A549 (cell line): ENCODE data around the gene RGS17. TPM values are rescaled to one million over a fixed set of nuclear protein-coding genes. Genes with fewer than 3 reads are reported as not detected.

ENCODE experiments used
- ATAC-seq, 2 experiments: fragments of 200-7000 bp in 1 of 2; fragments of >200 bp in 1 of 2; cut with Nextera tagmentation in 1 of 2; cut with Tn5 transposase in 1 of 2; 3 replicates each; pipeline versions ENCODE4 v1.8.0 to v1.9.1; 2018 to 2020; ENCODE audit warnings: mild to moderate bottlenecking in 1 of 2, moderate library complexity in 1 of 2
- CTCF ChIA-PET: fragments of 300-600 bp; sonication (Branson Sonifier 250); formaldehyde crosslinking; extraction: SDS; loops from one replicate; lab custom pipeline; 2021; ENCODE audit warnings: antibody characterized with exemption, inconsistent platforms; lab: Yijun Ruan, JAX
- POLR2A ChIA-PET: fragments of 350-600 bp; formaldehyde crosslinking; extraction: SDS; loops from one replicate; lab custom pipeline; 2021; ENCODE audit warnings: antibody characterized with exemption, inconsistent platforms; lab: Yijun Ruan, JAX
- DNase-seq, 2 experiments: peaks; one replicate each; pipeline versions ENCODE4 v3.0.0 to v3.0.0-alpha.2; 2011 to 2016; ENCODE audit warnings: low read depth in 1 of 2, low spot score in 1 of 2
- FAIRE-seq: peaks from 2 replicates; lab custom pipeline; 2011; peaks lifted over from hg19 to GRCh38; lab: Jason Lieb, UNC
- H3K27ac ChIP-seq, 2 experiments: fragments of >200 bp; sonication (Bioruptor Twin); formaldehyde crosslinking; 3 replicates each; pipeline ENCODE4 v1.5.1; 2016 to 2017
- H3K4me1 ChIP-seq: fragments of >200 bp; sonication (Bioruptor Twin); formaldehyde crosslinking; 3 replicates; pipeline ENCODE4 v1.6.1; 2016
- H3K4me2 ChIP-seq: fragments of >200 bp; sonication (Bioruptor Twin); formaldehyde crosslinking; 3 replicates; pipeline ENCODE4 v1.6.1; 2016
- H3K4me3 ChIP-seq: fragments of >200 bp; sonication (Bioruptor Twin); formaldehyde crosslinking; 3 replicates; pipeline ENCODE4 v1.5.1; 2016
- H3K9me3 ChIP-seq: fragments of >200 bp; sonication (Bioruptor Twin); formaldehyde crosslinking; 3 replicates; pipeline ENCODE4 v1.6.1; 2016
- BCL3 ChIP-seq: fragments of >200 bp; sonication (Bioruptor Twin); formaldehyde crosslinking; IDR thresholded peaks from 3 replicates; pipeline ENCODE4 v1.6.1; 2016
- BHLHE40 ChIP-seq: IDR thresholded peaks from 2 replicates; pipeline ENCODE4 v1.6.1; 2012; ENCODE audit warnings: low read depth, low read length, inconsistent platforms
- CBX8 ChIP-seq: fragments of 200-600 bp; sonication (generic); IDR thresholded peaks from 2 replicates; pipeline ENCODE4 v1.6.1; 2016
- CEBPB ChIP-seq, 2 experiments: fragments of >200 bp in 1 of 2; sonication (Bioruptor Twin) in 1 of 2; formaldehyde crosslinking in 1 of 2; IDR thresholded peaks; 2 replicates each; pipeline ENCODE4 v1.6.1; 2012 to 2016
- CHD2 ChIP-seq: fragments of 150-350 bp; IDR thresholded peaks from 2 replicates; pipeline ENCODE4 v1.6.1; 2014; ENCODE audit warnings: low read length; ENCODE audit not compliant: partially characterized antibody
- EP300 ChIP-seq, 2 experiments: fragments of >200 bp; sonication (Bioruptor Twin); formaldehyde crosslinking; IDR thresholded peaks; 2 replicates in 1 of 2; 3 replicates in 1 of 2; pipeline ENCODE4 v1.6.1; 2016 to 2017
- FOSB ChIP-seq: fragments of 250-450 bp; sonication (Bioruptor Pico); IDR thresholded peaks from 2 replicates; pipeline ENCODE4 v1.5.0; 2020; ENCODE audit warnings: mild to moderate bottlenecking, moderate library complexity
- FOXS1 ChIP-seq: fragments of 250-450 bp; sonication (Bioruptor Pico); IDR thresholded peaks from 2 replicates; pipeline ENCODE4 v1.5.0; 2020; ENCODE audit warnings: mild to moderate bottlenecking, moderate library complexity
- GATA3 ChIP-seq: IDR thresholded peaks from 2 replicates; pipeline ENCODE4 v1.6.1; 2012; ENCODE audit warnings: borderline replicate concordance
- HOXA7 ChIP-seq: fragments of 250-450 bp; sonication (Bioruptor Pico); IDR thresholded peaks from 2 replicates; pipeline ENCODE4 v1.5.0; 2020; ENCODE audit warnings: mild to moderate bottlenecking, moderate library complexity
- MAFK ChIP-seq: fragments of 450-650 bp; IDR thresholded peaks from 2 replicates; pipeline ENCODE4 v1.6.1; 2014; ENCODE audit not compliant: partially characterized antibody
- MAZ ChIP-seq: fragments of 150-350 bp; IDR thresholded peaks from 2 replicates; pipeline ENCODE4 v1.6.1; 2014; ENCODE audit warnings: antibody characterized with exemption, low read depth, low read length, borderline replicate concordance
- NR3C1 ChIP-seq: fragments of >200 bp; sonication (Bioruptor Twin); formaldehyde crosslinking; IDR thresholded peaks from 3 replicates; pipeline ENCODE4 v1.6.1; 2017
- PBX3 ChIP-seq: IDR thresholded peaks from 2 replicates; pipeline ENCODE4 v1.6.1; 2012
- PHF8 ChIP-seq: fragments of 200-600 bp; sonication (generic); IDR thresholded peaks from 2 replicates; pipeline ENCODE4 v1.6.1; 2016; ENCODE audit warnings: low read depth, mild to moderate bottlenecking, antibody characterized with exemption, moderate library complexity, borderline replicate concordance
- POLR2AphosphoS2 ChIP-seq: conservative IDR thresholded peaks from 2 replicates; pipeline ENCODE4 v1.6.1; 2012; ENCODE audit warnings: low read length, improper control_type of control experiment, inconsistent platforms
- REST ChIP-seq: fragments of 200-600 bp; sonication (generic); IDR thresholded peaks from 2 replicates; pipeline ENCODE4 v1.6.1; 2016; ENCODE audit warnings: antibody characterized with exemption, mild to moderate bottlenecking, moderate library complexity
- TFCP2L1 ChIP-seq: fragments of 250-450 bp; sonication (Bioruptor Pico); IDR thresholded peaks from 2 replicates; pipeline ENCODE4 v1.5.0; 2021; ENCODE audit warnings: mild to moderate bottlenecking
- TP53 ChIP-seq: fragments of 250-450 bp; sonication (Bioruptor Pico); IDR thresholded peaks from 2 replicates; pipeline ENCODE4 v1.5.0; 2021; ENCODE audit warnings: mild to moderate bottlenecking, moderate library complexity
- ZC3H11A ChIP-seq: fragments of 450-650 bp; IDR thresholded peaks from 2 replicates; pipeline ENCODE4 v1.6.1; 2014; ENCODE audit warnings: antibody characterized with exemption, mild to moderate bottlenecking
- ZNF302 ChIP-seq: fragments of 250-450 bp; sonication (Bioruptor Pico); IDR thresholded peaks from 2 replicates; pipeline ENCODE4 v1.9.0; 2021; ENCODE audit warnings: inconsistent platforms, mild to moderate bottlenecking, moderate library complexity
- WGBS: methylation state at CpG from one replicate; pipeline ENCODE4 v1.1.6; 2017; ENCODE audit errors: missing lambda C conversion rate; 5-methylcytosine and 5-hydroxymethylcytosine counted together
- polyA plus RNA-seq, 4 experiments: library from polyadenylated mRNA; depleted of rRNA in 3 of 4; stranded (reverse); fragments of >200 nt; fragmentation: RNase III in 1 of 4; extraction: RNeasy Plus Mini Kit Qiagen cat#74134 plus additional on column Dnase treatment in 1 of 4; gene quantifications; 2 replicates in 3 of 4; 3 replicates in 1 of 4; pipeline ENCODE4 v1.2.3, GENCODE V29; 2011 to 2017

Gene RGS17
- polyA plus RNA-seq, 2 of the 4 experiments (the other 2 are of a cell fraction) = 3.2 to 9.8 TPM

GRCh38 chr6:153081914-153082313, 49.2 kb downstream of the RGS17 start:
- POLR2A ChIA-PET = no interaction called here
- Histone ChIP-seq H3K4me2 (no peak overlapping the region), H3K4me1 (peaks cover 7% of the 10 kb centered on the region; the same call in 1 of the 3 replicates), H3K4me3 (no peak overlapping the region), H3K9me3 (peaks cover 3% of the 10 kb centered on the region; the same call in 1 of the 3 replicates), H3K27ac (no peak overlapping the region)
- 90% methylated on average over 2 of the region's 2 CpGs for WGBS
- ATAC-seq (no peak), DNase-seq (no peak), FAIRE-seq (no peak)
- TF ChIP-seq CEBPB (IDR thresholded peaks at IDR 0.05) (no peak), GATA3 (no peak), TP53 (CRISPR knock-in tag) (no peak)
- CTCF ChIA-PET = interaction anchor here (0.8 to 1.1 kb wide), 2 partner anchors 19 to 23 kb away, joined by 3 read pairs; no protein-coding TSS in a partner anchor

- ATAC-seq (no peak), DNase-seq (no peak), FAIRE-seq (no peak)
- Histone ChIP-seq H3K4me2 (no peak overlapping the region), H3K9me3 (no peaks in the 10 kb centered on the region), H3K4me1 (no peaks in the 10 kb centered on the region), H3K27ac (no peak overlapping the region), H3K4me3 (no peak overlapping the region)
- no peak for TF ChIP-seq REST
- TF ChIP-seq PBX3 = no peak
- TF ChIP-seq BCL3 = no peak
- no peak for TF ChIP-seq MAZ
- TF ChIP-seq TFCP2L1 (CRISPR knock-in tag) = no peak
- no peak for TF ChIP-seq FOSB
- TF ChIP-seq EP300 (IDR thresholded peaks at IDR 0.05) = no peak
- TF ChIP-seq CHD2 = no peak
- TF ChIP-seq POLR2AphosphoS2 = no peak
- TF ChIP-seq ZNF302 (CRISPR knock-in tag) = no peak
- TF ChIP-seq FOXS1 (CRISPR knock-in tag) = no peak
- no peak for TF ChIP-seq BHLHE40
- TF ChIP-seq PHF8 = no peak
- no peak for TF ChIP-seq ZC3H11A
- no peak for TF ChIP-seq MAFK
- no peak for TF ChIP-seq NR3C1
- ChIA-PET POLR2A (no interaction called here), CTCF (no interaction called here)
- whole genome bisulfite sequencing = 95% methylated on average over 5 of the region's 5 CpGs
These were observed 54.7 kb downstream of the RGS17 start for GRCh38 chr6:153076431-153076830.

GRCh38 chr6:153074761-153075160, 56.3 kb downstream of the RGS17 start:
- POLR2A ChIA-PET = no interaction called here
- CTCF ChIA-PET = no interaction called here
- H3K9me3 ChIP-seq = no peaks in the 10 kb centered on the region
- TF ChIP-seq POLR2AphosphoS2 (no peak), FOSB (no peak), HOXA7 (no peak), GATA3 (no peak), CBX8 (no peak)
- no peak for ATAC-seq
- no peak overlapping the region for H3K4me3 ChIP-seq
- no peak for FAIRE-seq
- 89% methylated on average over 3 of the region's 3 CpGs for WGBS
- no peak overlapping the region for H3K4me2 ChIP-seq
- no peaks in the 10 kb centered on the region for H3K4me1 ChIP-seq
- no peak for DNase-seq
- no peak overlapping the region for H3K27ac ChIP-seq
